ENCODE measurements around the gene PPM1B. TPM values are rescaled to one million over a fixed set of nuclear protein-coding genes. Genes with fewer than 3 reads are reported as not detected.

The PPM1B gene
- total and polyA plus RNA-seq, 2 experiments from 2014 or later, result 112 to 134 TPM

GRCh38 chr2:44245083-44245861, 76.6 kb downstream of the PPM1B start:
- Histone ChIP-seq H3K9me2 (ENCODE audit: insufficient read depth) (no peaks in the 10 kb centered on the region), H3K79me2 (replicated peaks; ENCODE audit: insufficient read depth) (no peaks in the 10 kb centered on the region), H3K4me2 (no peak overlapping the region), H3K27me3 (ENCODE audit: insufficient read depth) (no peaks in the 10 kb centered on the region), H3K4me3 (no peak overlapping the region), H3K36me3 (ENCODE audit: insufficient read depth) (no peaks in the 10 kb centered on the region), H2AFZ (no peak overlapping the region), H4K20me1 (replicated peaks; ENCODE audit: insufficient read depth) (no peaks in the 10 kb centered on the region), H3K4me1 (ENCODE audit: insufficient read depth) (peaks cover 29% of the 10 kb centered on the region), H3F3A (replicated peaks; ENCODE audit: low read depth) (no peaks in the 10 kb centered on the region), H3K27ac (ENCODE audit: low read depth) (no peak overlapping the region)
- no peaks in the 10 kb centered on the region; the same call in 2 of the 3 replicates for H3K36me3 Mint-ChIP-seq (ENCODE audit: low read depth)
- DNase-seq (ENCODE audit: low spot score), result peak; percentile 21
- peaks cover 33% of the 10 kb centered on the region for H3K4me1 Mint-ChIP-seq
- peaks cover 8% of the 10 kb centered on the region for H3K27me3 Mint-ChIP-seq (ENCODE audit: insufficient read depth, low read depth, poor library complexity)
- no peak overlapping the region for H3K4me3 Mint-ChIP-seq
- ATAC-seq, result no peak
- H3K9me3 Mint-ChIP-seq, result no peaks in the 10 kb centered on the region
- TF ChIP-seq EZH2 (IDR thresholded peaks at IDR 0.05; ENCODE audit: low read depth, unreplicated experiment), result no peak
- TF ChIP-seq, protein P1, sequence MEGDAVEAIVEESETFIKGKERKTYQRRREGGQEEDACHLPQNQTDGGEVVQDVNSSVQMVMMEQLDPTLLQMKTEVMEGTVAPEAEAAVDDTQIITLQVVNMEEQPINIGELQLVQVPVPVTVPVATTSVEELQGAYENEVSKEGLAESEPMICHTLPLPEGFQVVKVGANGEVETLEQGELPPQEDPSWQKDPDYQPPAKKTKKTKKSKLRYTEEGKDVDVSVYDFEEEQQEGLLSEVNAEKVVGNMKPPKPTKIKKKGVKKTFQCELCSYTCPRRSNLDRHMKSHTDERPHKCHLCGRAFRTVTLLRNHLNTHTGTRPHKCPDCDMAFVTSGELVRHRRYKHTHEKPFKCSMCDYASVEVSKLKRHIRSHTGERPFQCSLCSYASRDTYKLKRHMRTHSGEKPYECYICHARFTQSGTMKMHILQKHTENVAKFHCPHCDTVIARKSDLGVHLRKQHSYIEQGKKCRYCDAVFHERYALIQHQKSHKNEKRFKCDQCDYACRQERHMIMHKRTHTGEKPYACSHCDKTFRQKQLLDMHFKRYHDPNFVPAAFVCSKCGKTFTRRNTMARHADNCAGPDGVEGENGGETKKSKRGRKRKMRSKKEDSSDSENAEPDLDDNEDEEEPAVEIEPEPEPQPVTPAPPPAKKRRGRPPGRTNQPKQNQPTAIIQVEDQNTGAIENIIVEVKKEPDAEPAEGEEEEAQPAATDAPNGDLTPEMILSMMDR (conservative IDR thresholded peaks at IDR 0.05; ENCODE audit: low read depth in 2 of 2), result no peak
- no peak for TF ChIP-seq ZNF114 (CRISPR knock-in tag; IDR thresholded peaks at IDR 0.05)
- no peak for TF ChIP-seq REST (IDR thresholded peaks at IDR 0.05; ENCODE audit: unreplicated experiment)
- no peak for TF ChIP-seq ZNF331 (CRISPR knock-in tag; IDR thresholded peaks at IDR 0.05; ENCODE audit: low read depth)
- no peak for TF ChIP-seq EZH2phosphoT487 (IDR thresholded peaks at IDR 0.05; ENCODE audit: unreplicated experiment)
- no peak for TF ChIP-seq CREB1 (CRISPR knock-in tag; IDR thresholded peaks at IDR 0.05; ENCODE audit: low read depth)
- TF ChIP-seq, protein P2, sequence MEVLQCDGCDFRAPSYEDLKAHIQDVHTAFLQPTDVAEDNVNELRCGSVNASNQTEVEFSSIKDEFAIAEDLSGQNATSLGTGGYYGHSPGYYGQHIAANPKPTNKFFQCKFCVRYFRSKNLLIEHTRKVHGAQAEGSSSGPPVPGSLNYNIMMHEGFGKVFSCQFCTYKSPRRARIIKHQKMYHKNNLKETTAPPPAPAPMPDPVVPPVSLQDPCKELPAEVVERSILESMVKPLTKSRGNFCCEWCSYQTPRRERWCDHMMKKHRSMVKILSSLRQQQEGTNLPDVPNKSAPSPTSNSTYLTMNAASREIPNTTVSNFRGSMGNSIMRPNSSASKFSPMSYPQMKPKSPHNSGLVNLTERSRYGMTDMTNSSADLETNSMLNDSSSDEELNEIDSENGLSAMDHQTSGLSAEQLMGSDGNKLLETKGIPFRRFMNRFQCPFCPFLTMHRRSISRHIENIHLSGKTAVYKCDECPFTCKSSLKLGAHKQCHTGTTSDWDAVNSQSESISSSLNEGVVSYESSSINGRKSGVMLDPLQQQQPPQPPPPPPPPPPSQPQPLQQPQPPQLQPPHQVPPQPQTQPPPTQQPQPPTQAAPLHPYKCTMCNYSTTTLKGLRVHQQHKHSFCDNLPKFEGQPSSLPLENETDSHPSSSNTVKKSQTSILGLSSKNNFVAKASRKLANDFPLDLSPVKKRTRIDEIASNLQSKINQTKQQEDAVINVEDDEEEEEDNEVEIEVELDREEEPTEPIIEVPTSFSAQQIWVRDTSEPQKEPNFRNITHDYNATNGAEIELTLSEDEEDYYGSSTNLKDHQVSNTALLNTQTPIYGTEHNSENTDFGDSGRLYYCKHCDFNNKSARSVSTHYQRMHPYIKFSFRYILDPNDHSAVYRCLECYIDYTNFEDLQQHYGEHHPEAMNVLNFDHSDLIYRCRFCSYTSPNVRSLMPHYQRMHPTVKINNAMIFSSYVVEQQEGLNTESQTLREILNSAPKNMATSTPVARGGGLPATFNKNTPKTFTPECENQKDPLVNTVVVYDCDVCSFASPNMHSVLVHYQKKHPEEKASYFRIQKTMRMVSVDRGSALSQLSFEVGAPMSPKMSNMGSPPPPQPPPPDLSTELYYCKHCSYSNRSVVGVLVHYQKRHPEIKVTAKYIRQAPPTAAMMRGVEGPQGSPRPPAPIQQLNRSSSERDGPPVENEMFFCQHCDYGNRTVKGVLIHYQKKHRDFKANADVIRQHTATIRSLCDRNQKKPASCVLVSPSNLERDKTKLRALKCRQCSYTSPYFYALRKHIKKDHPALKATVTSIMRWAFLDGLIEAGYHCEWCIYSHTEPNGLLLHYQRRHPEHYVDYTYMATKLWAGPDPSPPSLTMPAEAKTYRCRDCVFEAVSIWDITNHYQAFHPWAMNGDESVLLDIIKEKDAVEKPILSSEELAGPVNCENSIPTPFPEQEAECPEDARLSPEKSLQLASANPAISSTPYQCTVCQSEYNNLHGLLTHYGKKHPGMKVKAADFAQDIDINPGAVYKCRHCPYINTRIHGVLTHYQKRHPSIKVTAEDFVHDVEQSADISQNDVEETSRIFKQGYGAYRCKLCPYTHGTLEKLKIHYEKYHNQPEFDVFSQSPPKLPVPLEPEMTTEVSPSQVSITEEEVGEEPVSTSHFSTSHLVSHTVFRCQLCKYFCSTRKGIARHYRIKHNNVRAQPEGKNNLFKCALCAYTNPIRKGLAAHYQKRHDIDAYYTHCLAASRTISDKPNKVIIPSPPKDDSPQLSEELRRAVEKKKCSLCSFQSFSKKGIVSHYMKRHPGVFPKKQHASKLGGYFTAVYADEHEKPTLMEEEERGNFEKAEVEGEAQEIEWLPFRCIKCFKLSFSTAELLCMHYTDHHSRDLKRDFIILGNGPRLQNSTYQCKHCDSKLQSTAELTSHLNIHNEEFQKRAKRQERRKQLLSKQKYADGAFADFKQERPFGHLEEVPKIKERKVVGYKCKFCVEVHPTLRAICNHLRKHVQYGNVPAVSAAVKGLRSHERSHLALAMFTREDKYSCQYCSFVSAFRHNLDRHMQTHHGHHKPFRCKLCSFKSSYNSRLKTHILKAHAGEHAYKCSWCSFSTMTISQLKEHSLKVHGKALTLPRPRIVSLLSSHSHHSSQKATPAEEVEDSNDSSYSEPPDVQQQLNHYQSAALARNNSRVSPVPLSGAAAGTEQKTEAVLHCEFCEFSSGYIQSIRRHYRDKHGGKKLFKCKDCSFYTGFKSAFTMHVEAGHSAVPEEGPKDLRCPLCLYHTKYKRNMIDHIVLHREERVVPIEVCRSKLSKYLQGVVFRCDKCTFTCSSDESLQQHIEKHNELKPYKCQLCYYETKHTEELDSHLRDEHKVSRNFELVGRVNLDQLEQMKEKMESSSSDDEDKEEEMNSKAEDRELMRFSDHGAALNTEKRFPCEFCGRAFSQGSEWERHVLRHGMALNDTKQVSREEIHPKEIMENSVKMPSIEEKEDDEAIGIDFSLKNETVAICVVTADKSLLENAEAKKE (CRISPR knock-in tag; IDR thresholded peaks at IDR 0.05), result no peak
- no peak for TF ChIP-seq POLR2AphosphoS5 (IDR thresholded peaks at IDR 0.05; ENCODE audit: low read depth)
- no peak for TF ChIP-seq STAT1 (IDR thresholded peaks at IDR 0.05; ENCODE audit: unreplicated experiment)
- no peak for TF ChIP-seq ETS1 (IDR thresholded peaks at IDR 0.05)
- TF ChIP-seq NANOG (IDR thresholded peaks at IDR 0.05; ENCODE audit: borderline replicate concordance), result no peak
- TF ChIP-seq JUNB (IDR thresholded peaks at IDR 0.05; ENCODE audit: unreplicated experiment), result no peak
- H3K27ac Mint-ChIP-seq, result no peak overlapping the region

All from GM23338 (cell line).